SK-N-SH treated with all-trans-retinoic acid at 6 μM for 48 hours (cell line): ENCODE measurements around the gene SLC35G6.

Experiments used
- ATAC-seq: fragments of 200-7000 bp; cut with Tn5 transposase; 3 replicates; pipeline ENCODE4 v1.9.1; 2020; ENCODE audit warnings: mild to moderate bottlenecking, moderate library complexity
- ARNTL ChIP-seq: fragments of 450-650 bp; formaldehyde crosslinking; IDR thresholded peaks from 2 replicates; pipeline ENCODE4 v1.5.0; 2020; ENCODE audit warnings: low read depth, mild to moderate bottlenecking, moderate library complexity, borderline replicate concordance
- BACH2 ChIP-seq: fragments of 250-450 bp; sonication (Bioruptor Pico); IDR thresholded peaks from 2 replicates; pipeline ENCODE4 v1.9.0; 2021; ENCODE audit warnings: mild to moderate bottlenecking, borderline replicate concordance
- CSDC2 ChIP-seq: fragments of 250-450 bp; sonication (Bioruptor Pico); IDR thresholded peaks from 2 replicates; pipeline ENCODE4 v1.5.0; 2020; ENCODE audit warnings: mild to moderate bottlenecking, moderate library complexity
- ESRRG ChIP-seq: fragments of 250-450 bp; sonication (Bioruptor Pico); IDR thresholded peaks from 2 replicates; pipeline ENCODE4 v1.6.1; 2021; ENCODE audit warnings: mild to moderate bottlenecking
- GLIS3 ChIP-seq: fragments of 250-450 bp; sonication (Bioruptor Pico); IDR thresholded peaks from 2 replicates; pipeline ENCODE4 v1.5.0; 2020; ENCODE audit warnings: mild to moderate bottlenecking, moderate library complexity
- ISL1 ChIP-seq: fragments of 250-450 bp; sonication (Bioruptor Pico); IDR thresholded peaks from 2 replicates; pipeline ENCODE4 v2.1.2; 2022; ENCODE audit warnings: mild to moderate bottlenecking, moderate library complexity
- OSR1 ChIP-seq: fragments of 250-450 bp; sonication (Bioruptor Pico); IDR thresholded peaks from 2 replicates; pipeline ENCODE4 v1.8.0; 2022; ENCODE audit warnings: moderate library complexity, mild to moderate bottlenecking, inconsistent platforms
- PPARA ChIP-seq: fragments of 250-450 bp; sonication (Bioruptor Pico); IDR thresholded peaks from 2 replicates; pipeline ENCODE4 v1.5.0; 2020; ENCODE audit warnings: mild to moderate bottlenecking, borderline replicate concordance
- SNAI2 ChIP-seq: fragments of 250-450 bp; sonication (Bioruptor Pico); IDR thresholded peaks from 2 replicates; pipeline ENCODE4 v1.5.0; 2020; ENCODE audit warnings: mild to moderate bottlenecking, moderate library complexity
- TCF4 ChIP-seq: fragments of 250-450 bp; sonication (Bioruptor Pico); IDR thresholded peaks from 2 replicates; pipeline ENCODE4 v1.8.0; 2021; ENCODE audit warnings: mild to moderate bottlenecking, moderate library complexity, borderline replicate concordance
- TOX ChIP-seq: fragments of 250-450 bp; sonication (Bioruptor Pico); IDR thresholded peaks from 2 replicates; pipeline ENCODE4 v1.8.0; 2021; ENCODE audit warnings: mild to moderate bottlenecking, moderate library complexity, borderline replicate concordance
- ZC3H10 ChIP-seq: fragments of 250-450 bp; sonication (Bioruptor Pico); IDR thresholded peaks from 2 replicates; pipeline ENCODE4 v1.5.1; 2021; ENCODE audit warnings: mild to moderate bottlenecking, moderate library complexity
- ZFP3 ChIP-seq: fragments of 250-450 bp; sonication (Bioruptor Pico); IDR thresholded peaks from 2 replicates; pipeline ENCODE4 v1.5.0; 2020; ENCODE audit warnings: mild to moderate bottlenecking, moderate library complexity
- ZNF8 ChIP-seq: fragments of 450-650 bp; formaldehyde crosslinking; IDR thresholded peaks from 2 replicates; pipeline ENCODE4 v1.5.0; 2020; ENCODE audit warnings: mild to moderate bottlenecking, moderate library complexity
- TF ChIP-seq, protein P1 (sequence below): fragments of 250-450 bp; sonication (Bioruptor Pico); IDR thresholded peaks from 2 replicates; pipeline ENCODE4 v1.5.1; 2020; ENCODE audit warnings: low read depth, mild to moderate bottlenecking, moderate library complexity
- TF ChIP-seq, protein P2 (sequence below): fragments of 250-450 bp; sonication (Bioruptor Pico); IDR thresholded peaks from 2 replicates; pipeline ENCODE4 v1.5.1; 2021; ENCODE audit warnings: mild to moderate bottlenecking, moderate library complexity
- TF ChIP-seq, protein P3 (sequence below): fragments of 250-450 bp; sonication (Bioruptor Pico); IDR thresholded peaks from 2 replicates; pipeline ENCODE4 v1.5.0; 2020; ENCODE audit warnings: mild to moderate bottlenecking, moderate library complexity
- TF ChIP-seq, protein P4 (sequence below): fragments of 250-450 bp; sonication (Bioruptor Pico); IDR thresholded peaks from 2 replicates; pipeline ENCODE4 v1.8.0; 2020; ENCODE audit warnings: mild to moderate bottlenecking, moderate library complexity, borderline replicate concordance

Gene SLC35G6

DNA sequence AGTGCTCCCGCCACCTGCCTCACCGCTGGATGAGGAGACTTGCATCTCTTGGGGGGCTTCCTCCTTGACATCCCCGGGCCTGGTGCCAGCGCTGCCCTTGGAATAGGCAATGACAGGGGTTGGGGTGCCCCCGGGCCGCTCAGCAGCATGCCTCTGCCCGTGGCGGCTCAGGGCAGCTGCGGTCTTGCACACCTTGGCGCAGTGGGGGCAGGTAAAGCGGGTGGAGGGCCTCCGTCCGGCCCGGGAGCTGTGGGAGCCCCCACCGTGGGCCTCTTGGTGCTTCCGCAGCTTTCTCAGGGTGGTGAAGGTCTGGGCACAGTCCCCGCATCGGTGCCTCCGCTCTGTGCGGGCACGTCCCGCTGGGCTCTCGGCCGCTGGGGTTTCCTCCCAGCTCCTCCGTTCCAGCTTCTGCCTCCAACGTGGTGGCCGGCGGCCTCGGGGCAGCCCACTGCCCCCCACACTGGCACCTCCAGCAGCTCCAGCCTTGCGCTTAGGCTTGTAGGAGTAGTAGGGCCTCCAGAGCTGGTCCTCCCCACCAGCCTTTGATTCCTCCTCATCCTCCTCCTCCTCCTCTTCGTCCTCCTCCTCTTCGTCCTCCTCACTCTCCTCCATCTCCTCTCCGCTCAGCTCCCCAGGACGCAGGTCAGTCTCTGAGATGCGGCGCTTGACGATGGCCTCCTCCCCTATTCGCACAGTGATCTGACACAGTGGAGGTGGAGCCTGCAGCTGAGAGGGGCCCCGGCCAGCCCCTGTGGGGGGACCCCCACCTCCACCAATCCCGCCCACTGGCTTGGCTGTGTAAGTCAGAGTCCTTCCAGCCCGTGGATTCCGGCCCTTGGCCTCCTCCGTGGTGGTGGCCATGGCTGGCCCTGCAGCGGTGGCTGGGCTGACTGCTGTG lies 18.5 kb upstream of the SLC35G6 start:
- no peak for ATAC-seq
- TF ChIP-seq, protein P1, sequence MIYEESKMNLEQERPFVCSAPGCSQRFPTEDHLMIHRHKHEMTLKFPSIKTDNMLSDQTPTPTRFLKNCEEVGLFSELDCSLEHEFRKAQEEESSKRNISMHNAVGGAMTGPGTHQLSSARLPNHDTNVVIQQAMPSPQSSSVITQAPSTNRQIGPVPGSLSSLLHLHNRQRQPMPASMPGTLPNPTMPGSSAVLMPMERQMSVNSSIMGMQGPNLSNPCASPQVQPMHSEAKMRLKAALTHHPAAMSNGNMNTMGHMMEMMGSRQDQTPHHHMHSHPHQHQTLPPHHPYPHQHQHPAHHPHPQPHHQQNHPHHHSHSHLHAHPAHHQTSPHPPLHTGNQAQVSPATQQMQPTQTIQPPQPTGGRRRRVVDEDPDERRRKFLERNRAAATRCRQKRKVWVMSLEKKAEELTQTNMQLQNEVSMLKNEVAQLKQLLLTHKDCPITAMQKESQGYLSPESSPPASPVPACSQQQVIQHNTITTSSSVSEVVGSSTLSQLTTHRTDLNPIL (CRISPR knock-in tag), result no peak
- TF ChIP-seq, protein P2, sequence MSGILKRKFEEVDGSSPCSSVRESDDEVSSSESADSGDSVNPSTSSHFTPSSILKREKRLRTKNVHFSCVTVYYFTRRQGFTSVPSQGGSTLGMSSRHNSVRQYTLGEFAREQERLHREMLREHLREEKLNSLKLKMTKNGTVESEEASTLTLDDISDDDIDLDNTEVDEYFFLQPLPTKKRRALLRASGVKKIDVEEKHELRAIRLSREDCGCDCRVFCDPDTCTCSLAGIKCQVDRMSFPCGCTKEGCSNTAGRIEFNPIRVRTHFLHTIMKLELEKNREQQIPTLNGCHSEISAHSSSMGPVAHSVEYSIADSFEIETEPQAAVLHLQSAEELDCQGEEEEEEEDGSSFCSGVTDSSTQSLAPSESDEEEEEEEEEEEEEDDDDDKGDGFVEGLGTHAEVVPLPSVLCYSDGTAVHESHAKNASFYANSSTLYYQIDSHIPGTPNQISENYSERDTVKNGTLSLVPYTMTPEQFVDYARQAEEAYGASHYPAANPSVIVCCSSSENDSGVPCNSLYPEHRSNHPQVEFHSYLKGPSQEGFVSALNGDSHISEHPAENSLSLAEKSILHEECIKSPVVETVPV (CRISPR knock-in tag), result no peak
- TF ChIP-seq TCF4 (no peak), ARNTL (no peak)

DNA sequence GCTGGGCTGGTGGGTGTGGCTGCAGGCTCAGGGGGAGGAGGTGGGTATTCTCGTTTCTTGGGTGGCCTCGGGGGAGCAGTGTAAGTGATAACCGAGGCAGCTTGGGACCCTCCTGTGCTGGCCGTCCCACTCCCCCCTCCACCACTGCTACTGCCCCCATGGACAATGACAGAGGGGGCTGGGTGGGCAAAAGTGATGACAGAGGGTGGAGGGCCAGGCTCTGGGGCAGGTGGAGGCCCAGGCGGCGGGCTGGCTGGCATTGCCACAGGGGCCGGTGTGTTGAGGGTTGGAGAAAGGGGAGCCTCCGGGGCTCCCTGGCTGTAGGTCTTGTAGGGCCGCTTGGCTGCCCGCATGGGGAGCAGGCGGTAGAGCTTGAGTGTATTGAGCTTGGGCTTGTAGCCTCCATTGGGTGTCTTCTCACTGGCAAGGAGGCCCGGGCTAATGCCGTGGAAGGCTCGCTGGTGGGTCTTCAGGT lies 17.8 kb upstream of the SLC35G6 start:
- TF ChIP-seq TCF4 (no peak), ZNF8 (CRISPR knock-in tag) (no peak), GLIS3 (CRISPR knock-in tag) (no peak), PPARA (CRISPR knock-in tag) (no peak), ZFP3 (CRISPR knock-in tag) (no peak), ZC3H10 (CRISPR knock-in tag) (no peak), SNAI2 (no peak)
- TF ChIP-seq, protein P2 (CRISPR knock-in tag), result no peak
- TF ChIP-seq, protein P1 (CRISPR knock-in tag), result no peak
- TF ChIP-seq, all 23 proteins: peak for 0
- no peak for ATAC-seq

DNA sequence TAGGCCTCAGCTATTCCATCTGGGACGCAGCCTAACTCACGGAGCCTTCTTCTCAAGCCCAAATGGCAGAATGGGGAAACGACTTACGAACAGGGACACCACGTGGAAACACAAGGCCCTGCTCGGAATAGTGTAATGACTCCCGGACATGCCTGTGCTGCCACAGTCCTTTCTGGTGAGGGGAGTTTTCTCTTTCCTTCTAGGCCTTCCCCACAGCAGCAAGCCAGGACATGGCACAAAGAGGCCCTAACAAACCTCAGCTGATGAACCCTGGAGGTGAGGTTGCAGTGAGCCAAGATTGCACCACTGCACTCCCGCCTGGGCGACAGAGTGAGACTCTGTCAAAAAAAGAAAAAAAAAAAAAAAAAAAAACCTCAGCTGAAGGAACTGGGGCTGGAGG lies 17.2 kb upstream of the SLC35G6 start:
- no peak for ATAC-seq
- TF ChIP-seq TOX (CRISPR knock-in tag) (no peak), GLIS3 (CRISPR knock-in tag) (no peak), ESRRG (CRISPR knock-in tag) (no peak), ARNTL (no peak), TCF4 (no peak), BACH2 (no peak)
- TF ChIP-seq, protein P1 (CRISPR knock-in tag), result no peak

DNA sequence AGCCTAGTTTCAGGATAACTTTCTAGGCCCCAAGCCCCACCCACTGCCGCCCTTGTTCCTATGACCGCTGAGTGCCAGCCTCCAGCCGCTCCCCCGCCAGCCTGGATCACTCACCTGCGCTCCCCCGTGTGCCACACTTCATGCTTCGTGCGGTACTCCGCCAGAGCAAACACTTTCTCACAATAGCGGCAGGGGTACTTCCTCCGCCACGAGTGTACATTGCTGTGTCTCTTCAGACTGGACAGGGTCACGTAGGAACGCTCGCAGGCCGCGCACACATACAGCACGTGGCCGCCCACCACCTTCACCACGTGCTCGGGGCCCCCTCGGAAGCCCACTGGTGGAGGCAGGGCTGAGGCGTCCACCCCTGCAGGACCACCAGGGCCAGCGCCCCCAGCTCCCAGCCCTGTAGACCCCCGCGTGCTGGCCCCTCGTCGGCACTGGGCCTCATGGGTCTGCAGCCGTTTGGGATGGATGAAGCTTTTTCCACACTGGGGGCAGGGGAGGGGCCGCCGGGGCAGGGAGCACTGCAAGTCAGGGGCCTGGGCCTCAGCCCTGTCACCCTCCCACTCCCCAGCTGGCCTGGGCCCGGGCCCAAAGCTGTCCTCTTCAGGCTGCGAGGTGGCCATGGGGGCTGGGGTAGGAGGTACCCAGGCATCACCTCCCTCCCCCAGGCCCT lies 15.5 kb upstream of the SLC35G6 start:
- ATAC-seq, result no peak
- TF ChIP-seq ESRRG (CRISPR knock-in tag) (no peak), ZFP3 (CRISPR knock-in tag) (no peak), CSDC2 (CRISPR knock-in tag) (no peak), ISL1 (CRISPR knock-in tag) (no peak), BACH2 (no peak), OSR1 (CRISPR knock-in tag) (no peak), SNAI2 (no peak)
- TF ChIP-seq, protein P1 (CRISPR knock-in tag), result no peak
- TF ChIP-seq, protein P2 (CRISPR knock-in tag), result no peak
- TF ChIP-seq, protein P3, sequence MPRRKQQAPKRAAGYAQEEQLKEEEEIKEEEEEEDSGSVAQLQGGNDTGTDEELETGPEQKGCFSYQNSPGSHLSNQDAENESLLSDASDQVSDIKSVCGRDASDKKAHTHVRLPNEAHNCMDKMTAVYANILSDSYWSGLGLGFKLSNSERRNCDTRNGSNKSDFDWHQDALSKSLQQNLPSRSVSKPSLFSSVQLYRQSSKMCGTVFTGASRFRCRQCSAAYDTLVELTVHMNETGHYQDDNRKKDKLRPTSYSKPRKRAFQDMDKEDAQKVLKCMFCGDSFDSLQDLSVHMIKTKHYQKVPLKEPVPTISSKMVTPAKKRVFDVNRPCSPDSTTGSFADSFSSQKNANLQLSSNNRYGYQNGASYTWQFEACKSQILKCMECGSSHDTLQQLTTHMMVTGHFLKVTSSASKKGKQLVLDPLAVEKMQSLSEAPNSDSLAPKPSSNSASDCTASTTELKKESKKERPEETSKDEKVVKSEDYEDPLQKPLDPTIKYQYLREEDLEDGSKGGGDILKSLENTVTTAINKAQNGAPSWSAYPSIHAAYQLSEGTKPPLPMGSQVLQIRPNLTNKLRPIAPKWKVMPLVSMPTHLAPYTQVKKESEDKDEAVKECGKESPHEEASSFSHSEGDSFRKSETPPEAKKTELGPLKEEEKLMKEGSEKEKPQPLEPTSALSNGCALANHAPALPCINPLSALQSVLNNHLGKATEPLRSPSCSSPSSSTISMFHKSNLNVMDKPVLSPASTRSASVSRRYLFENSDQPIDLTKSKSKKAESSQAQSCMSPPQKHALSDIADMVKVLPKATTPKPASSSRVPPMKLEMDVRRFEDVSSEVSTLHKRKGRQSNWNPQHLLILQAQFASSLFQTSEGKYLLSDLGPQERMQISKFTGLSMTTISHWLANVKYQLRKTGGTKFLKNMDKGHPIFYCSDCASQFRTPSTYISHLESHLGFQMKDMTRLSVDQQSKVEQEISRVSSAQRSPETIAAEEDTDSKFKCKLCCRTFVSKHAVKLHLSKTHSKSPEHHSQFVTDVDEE (CRISPR knock-in tag), result no peak
- TF ChIP-seq, protein P4, sequence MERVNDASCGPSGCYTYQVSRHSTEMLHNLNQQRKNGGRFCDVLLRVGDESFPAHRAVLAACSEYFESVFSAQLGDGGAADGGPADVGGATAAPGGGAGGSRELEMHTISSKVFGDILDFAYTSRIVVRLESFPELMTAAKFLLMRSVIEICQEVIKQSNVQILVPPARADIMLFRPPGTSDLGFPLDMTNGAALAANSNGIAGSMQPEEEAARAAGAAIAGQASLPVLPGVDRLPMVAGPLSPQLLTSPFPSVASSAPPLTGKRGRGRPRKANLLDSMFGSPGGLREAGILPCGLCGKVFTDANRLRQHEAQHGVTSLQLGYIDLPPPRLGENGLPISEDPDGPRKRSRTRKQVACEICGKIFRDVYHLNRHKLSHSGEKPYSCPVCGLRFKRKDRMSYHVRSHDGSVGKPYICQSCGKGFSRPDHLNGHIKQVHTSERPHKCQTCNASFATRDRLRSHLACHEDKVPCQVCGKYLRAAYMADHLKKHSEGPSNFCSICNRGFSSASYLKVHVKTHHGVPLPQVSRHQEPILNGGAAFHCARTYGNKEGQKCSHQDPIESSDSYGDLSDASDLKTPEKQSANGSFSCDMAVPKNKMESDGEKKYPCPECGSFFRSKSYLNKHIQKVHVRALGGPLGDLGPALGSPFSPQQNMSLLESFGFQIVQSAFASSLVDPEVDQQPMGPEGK (CRISPR knock-in tag), result no peak
